OCI-LY7 (cell line): ENCODE results near the gene CCDC60. TPM values are rescaled to one million over a fixed set of nuclear protein-coding genes. Genes with fewer than 3 reads are reported as not detected.

ENCODE experiments used
- BruUV-seq: library from RNA; stranded (reverse); fragments of 400-500 nt; replicated peaks from 2 replicates; lab custom pipeline; 2021; lab: Mats Ljungman, UMichigan
- CTCF ChIA-PET: fragments of 300-600 bp; sonication (Branson Sonifier 250); formaldehyde crosslinking; loops from one replicate; lab custom pipeline; 2022; ENCODE audit warnings: antibody characterized with exemption; ENCODE audit not compliant: unreplicated experiment; lab: Charles Lee
- POLR2A ChIA-PET: fragments of 300-600 bp; sonication (Branson Sonifier 250); formaldehyde crosslinking; loops from one replicate; lab custom pipeline; 2022; ENCODE audit warnings: antibody characterized with exemption; lab: Charles Lee
- DNase-seq: peaks from one replicate; pipeline ENCODE4 v3.0.0-alpha.2; 2015; ENCODE audit warnings: low spot score
- H2AFZ ChIP-seq: fragments of 200-600 bp; sonication (generic), shearing (Covaris generic); 2 replicates; pipeline ENCODE4 v1.6.1; 2014; ENCODE audit warnings: mild to moderate bottlenecking, antibody characterized with exemption, low read length, moderate library complexity
- H3K27ac ChIP-seq: fragments of 200-600 bp; sonication (generic); 2 replicates; pipeline ENCODE4 v1.5.1; 2014; ENCODE audit warnings: mixed run types, low read depth, mild to moderate bottlenecking, moderate library complexity, low read length, inconsistent platforms; ENCODE audit not compliant: poor library complexity, severe bottlenecking
- H3K36me3 ChIP-seq: fragments of 200-600 bp; sonication (generic); 2 replicates; pipeline ENCODE4 v1.6.1; 2014; ENCODE audit warnings: mild to moderate bottlenecking, antibody characterized with exemption, low read length, moderate library complexity, mixed read lengths; ENCODE audit not compliant: insufficient read depth
- H3K4me1 ChIP-seq: fragments of 200-600 bp; sonication (generic); 2 replicates; pipeline ENCODE4 v1.5.1; 2014; ENCODE audit warnings: mild to moderate bottlenecking, low read length; ENCODE audit not compliant: insufficient read depth, poor library complexity, severe bottlenecking
- H3K4me2 ChIP-seq: fragments of 200-600 bp; sonication (generic); 2 replicates; pipeline ENCODE4 v1.6.1; 2014; ENCODE audit warnings: mild to moderate bottlenecking, low read length
- H3K4me3 ChIP-seq: fragments of 200-600 bp; sonication (generic); 2 replicates; pipeline ENCODE4 v1.5.1; 2014; ENCODE audit warnings: mild to moderate bottlenecking, low read depth, low read length; ENCODE audit not compliant: poor library complexity, severe bottlenecking
- H3K79me2 ChIP-seq: fragments of 200-600 bp; sonication (generic); 2 replicates; pipeline ENCODE4 v1.6.1; 2016; ENCODE audit warnings: low read depth, mild to moderate bottlenecking, low read length, moderate library complexity, mixed read lengths; ENCODE audit not compliant: insufficient read depth
- H3K9me2 ChIP-seq: fragments of 200-600 bp; sonication (generic); 2 replicates; pipeline ENCODE4 v1.6.1; 2016; ENCODE audit warnings: mild to moderate bottlenecking, low read length, mixed read lengths; ENCODE audit not compliant: insufficient read depth
- H3K9me3 ChIP-seq: fragments of 200-600 bp; sonication (generic); 2 replicates; pipeline ENCODE4 v1.6.1; 2014; ENCODE audit warnings: mild to moderate bottlenecking, mixed run types, low read length, mixed read lengths
- H4K20me1 ChIP-seq: fragments of 200-600 bp; sonication (generic); 2 replicates; pipeline ENCODE4 v1.6.1; 2014; ENCODE audit warnings: mild to moderate bottlenecking, antibody characterized with exemption, low read length, moderate library complexity, mixed read lengths; ENCODE audit not compliant: insufficient read depth
- EZH2phosphoT487 ChIP-seq: fragments of 200-600 bp; sonication (generic); IDR thresholded peaks from 2 replicates; pipeline ENCODE4 v1.6.1; 2018; ENCODE audit warnings: low read depth, borderline replicate concordance, mild to moderate bottlenecking, mixed run types, antibody characterized with exemption, low read length, moderate library complexity, mixed read lengths
- intact Hi-C: fragments of 100-400 bp; cut with micrococcal nuclease; formaldehyde crosslinking; loops from one replicate; pipeline ENCODE4 v1.10.0; 2022; ENCODE audit not compliant: unreplicated experiment
- total RNA-seq, 2 experiments: library from RNA; depleted of rRNA in 1 of 2; stranded (reverse); fragments of >200 nt in 1 of 2; shearing (Covaris generic) in 1 of 2; gene quantifications; 2 replicates each; pipeline ENCODE4 v1.2.3, GENCODE V29; 2014 to 2022
- TF ChIP-seq, protein P1 (sequence below): fragments of 200-600 bp; sonication (generic); conservative IDR thresholded peaks from 2 replicates; pipeline ENCODE4 v1.5.1; 2014; ENCODE audit warnings: mild to moderate bottlenecking, antibody characterized with exemption, low read length, moderate library complexity, mixed read lengths

The CCDC60 gene
- total RNA-seq, 2 experiments from 2014 or later = not detected

DNA sequence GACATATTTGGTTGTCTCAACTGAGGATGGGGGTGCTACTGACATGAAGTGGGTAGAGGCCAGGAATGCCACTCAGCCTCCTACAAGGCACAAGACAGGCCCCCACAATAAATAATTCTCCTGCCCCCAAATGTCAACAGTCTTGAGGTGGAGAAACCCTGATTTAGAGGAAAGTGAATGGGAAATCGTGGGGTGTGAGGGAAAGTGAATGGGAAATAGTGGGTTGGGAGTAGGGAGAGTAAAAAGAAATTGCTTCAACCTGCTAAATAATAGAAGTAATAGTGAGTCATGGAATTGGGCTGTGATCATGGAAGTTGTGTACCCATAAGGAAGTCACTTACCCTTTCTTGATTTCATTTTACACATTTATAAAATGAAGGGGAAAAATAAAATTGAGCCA is 242.4 kb downstream of the CCDC60 start:
- no peak for TF ChIP-seq EZH2phosphoT487
- TF ChIP-seq, protein P1, sequence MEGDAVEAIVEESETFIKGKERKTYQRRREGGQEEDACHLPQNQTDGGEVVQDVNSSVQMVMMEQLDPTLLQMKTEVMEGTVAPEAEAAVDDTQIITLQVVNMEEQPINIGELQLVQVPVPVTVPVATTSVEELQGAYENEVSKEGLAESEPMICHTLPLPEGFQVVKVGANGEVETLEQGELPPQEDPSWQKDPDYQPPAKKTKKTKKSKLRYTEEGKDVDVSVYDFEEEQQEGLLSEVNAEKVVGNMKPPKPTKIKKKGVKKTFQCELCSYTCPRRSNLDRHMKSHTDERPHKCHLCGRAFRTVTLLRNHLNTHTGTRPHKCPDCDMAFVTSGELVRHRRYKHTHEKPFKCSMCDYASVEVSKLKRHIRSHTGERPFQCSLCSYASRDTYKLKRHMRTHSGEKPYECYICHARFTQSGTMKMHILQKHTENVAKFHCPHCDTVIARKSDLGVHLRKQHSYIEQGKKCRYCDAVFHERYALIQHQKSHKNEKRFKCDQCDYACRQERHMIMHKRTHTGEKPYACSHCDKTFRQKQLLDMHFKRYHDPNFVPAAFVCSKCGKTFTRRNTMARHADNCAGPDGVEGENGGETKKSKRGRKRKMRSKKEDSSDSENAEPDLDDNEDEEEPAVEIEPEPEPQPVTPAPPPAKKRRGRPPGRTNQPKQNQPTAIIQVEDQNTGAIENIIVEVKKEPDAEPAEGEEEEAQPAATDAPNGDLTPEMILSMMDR = no peak
- Histone ChIP-seq H3K4me3 (no peak overlapping the region), H3K79me2 (no peaks in the 10 kb centered on the region), H4K20me1 (no peaks in the 10 kb centered on the region), H3K9me2 (no peaks in the 10 kb centered on the region), H2AFZ (no peak overlapping the region), H3K36me3 (no peaks in the 10 kb centered on the region), H3K27ac (no peak overlapping the region), H3K9me3 (no peaks in the 10 kb centered on the region), H3K4me2 (no peak overlapping the region), H3K4me1 (no peaks in the 10 kb centered on the region)
- POLR2A ChIA-PET = no interaction called here
- CTCF ChIA-PET = no interaction called here
- intact Hi-C loops = no loop called here
- no peak for DNase-seq
- no TSS peak for BruUV-seq

DNA sequence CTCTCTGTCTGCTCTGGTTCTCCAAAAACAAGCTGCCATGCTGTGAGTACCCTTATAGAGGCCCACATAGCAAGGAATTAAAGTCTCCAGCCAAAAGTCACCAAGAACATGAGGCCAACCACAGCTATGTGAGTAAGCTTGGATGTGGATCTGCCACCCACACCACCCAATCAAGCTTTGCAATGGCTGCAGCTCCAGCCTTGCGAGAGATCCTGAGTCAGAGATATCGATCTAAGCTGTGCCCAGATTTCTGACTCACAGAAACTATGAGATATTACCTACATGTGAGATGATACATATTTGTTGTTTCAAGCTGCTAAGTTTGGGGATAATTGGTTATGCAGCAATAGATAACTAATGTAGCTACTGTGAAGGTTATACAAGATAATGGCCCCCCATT is 243.6 kb downstream of the CCDC60 start:
- Histone ChIP-seq H3K36me3 (no peaks in the 10 kb centered on the region), H3K79me2 (no peaks in the 10 kb centered on the region), H3K9me2 (no peaks in the 10 kb centered on the region), H3K4me2 (no peak overlapping the region), H2AFZ (no peak overlapping the region), H3K4me1 (no peaks in the 10 kb centered on the region), H3K9me3 (no peaks in the 10 kb centered on the region), H3K27ac (no peak overlapping the region), H4K20me1 (no peaks in the 10 kb centered on the region), H3K4me3 (no peak overlapping the region)
- TF ChIP-seq, protein P1 = no peak
- no peak for TF ChIP-seq EZH2phosphoT487
- ChIA-PET POLR2A (interaction anchor here (0.6 kb wide), 1 partner anchor 309 kb away, joined by 3 read pairs; no protein-coding TSS in a partner anchor), CTCF (no interaction called here)
- no peak for DNase-seq
- no TSS peak for BruUV-seq
- intact Hi-C loops = no loop called here

DNA sequence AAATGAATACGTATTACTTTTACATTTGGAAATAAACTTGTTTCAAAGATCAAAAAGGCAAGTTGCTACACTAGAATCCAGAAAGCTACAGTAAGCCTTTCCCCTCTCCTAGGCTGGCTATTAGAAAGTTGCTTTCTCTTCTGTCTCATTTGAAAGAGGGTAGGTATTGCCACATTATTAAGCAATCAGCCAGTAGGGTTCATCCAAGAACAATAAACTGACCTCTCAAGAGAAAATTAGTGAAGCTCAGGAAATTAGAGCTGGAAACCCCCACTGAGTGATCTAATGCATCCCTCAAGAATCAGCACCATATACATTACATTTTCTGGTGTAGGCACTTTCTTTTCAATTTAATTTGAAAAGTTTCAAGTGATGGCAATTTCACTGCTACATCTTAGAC is 254.6 kb downstream of the CCDC60 start:
- no peak for DNase-seq
- TF ChIP-seq EZH2phosphoT487 = no peak
- TF ChIP-seq, protein P1 = no peak
- no peak overlapping the region for H3K27ac ChIP-seq
- H3K36me3 ChIP-seq = no peaks in the 10 kb centered on the region
- ChIA-PET POLR2A (no interaction called here), CTCF (no interaction called here)
- intact Hi-C loops = no loop called here
- no peaks in the 10 kb centered on the region for H3K9me3 ChIP-seq
- H4K20me1 ChIP-seq = no peaks in the 10 kb centered on the region
- no peak overlapping the region for H3K4me2 ChIP-seq
- H3K79me2 ChIP-seq = no peaks in the 10 kb centered on the region
- H3K4me1 ChIP-seq = no peaks in the 10 kb centered on the region
- H3K4me3 ChIP-seq = no peak overlapping the region
- H3K9me2 ChIP-seq = no peaks in the 10 kb centered on the region
- no TSS peak for BruUV-seq
- no peak overlapping the region for H2AFZ ChIP-seq
